Kidney (tissue), 14 donors: ENCODE measurements around the gene GNL2. TPM values are rescaled to one million over a fixed set of nuclear protein-coding genes. Genes with fewer than 3 reads are reported as not detected.

Source experiments
- DNase-seq, 5 donors: peaks; one replicate each; pipeline ENCODE4 v3.0.0-alpha.2; 2013 to 2020
- FAIRE-seq: peaks from 2 replicates; lab custom pipeline; 2012; peaks lifted over from hg19 to GRCh38; lab: Jason Lieb, UNC
- H3K27ac ChIP-seq, 2 donors: one replicate each; pipeline ENCODE4 v1.7.0; 2013; ENCODE audit warnings: low read depth in 2 of 2, low read length in 2 of 2, inconsistent platforms in 1 of 2
- H3K27me3 ChIP-seq: one replicate; pipeline ENCODE4 v1.7.1; 2013; ENCODE audit warnings: low read length, inconsistent platforms; ENCODE audit not compliant: control insufficient read depth, insufficient read depth
- H3K36me3 ChIP-seq, 3 donors: one replicate each; pipeline versions ENCODE4 v1.7.0 to v1.7.1; 2013; ENCODE audit warnings: low read length in 3 of 3, control low read depth in 1 of 3, inconsistent platforms in 1 of 3; ENCODE audit not compliant: insufficient read depth in 3 of 3, control insufficient read depth in 2 of 3
- H3K4me1 ChIP-seq, 3 donors: one replicate each; pipeline versions ENCODE4 v1.7.0 to v1.7.1; 2013; ENCODE audit warnings: low read length in 3 of 3, inconsistent platforms in 1 of 3, low read depth in 1 of 3; ENCODE audit not compliant: control insufficient read depth in 2 of 3, insufficient read depth in 2 of 3
- H3K4me3 ChIP-seq, 3 donors: one replicate each; pipeline versions ENCODE4 v1.7.0 to v1.8.1; 2013; ENCODE audit warnings: low read length in 3 of 3, control low read depth in 1 of 3, inconsistent platforms in 1 of 3
- H3K9ac ChIP-seq, 3 donors: one replicate each; pipeline versions ENCODE4 v1.7.0 to v1.7.1; 2013; ENCODE audit warnings: low read length in 3 of 3, control low read depth in 1 of 3, inconsistent platforms in 1 of 3
- H3K9me3 ChIP-seq, 3 donors: one replicate each; pipeline versions ENCODE4 v1.7.0 to v1.7.1; 2013; ENCODE audit warnings: low read length in 3 of 3, control low read depth in 1 of 3, inconsistent platforms in 1 of 3; ENCODE audit not compliant: control insufficient read depth in 2 of 3, insufficient read depth in 1 of 3
- intact Hi-C: fragments of 100-400 bp; cut with DNase I; formaldehyde crosslinking; loops from one replicate; pipeline ENCODE4 v1.11.1; 2022
- polyA plus RNA-seq: library from polyadenylated mRNA; stranded (reverse); fragments of 350-450 nt; fragmentation: Illumina TruSeq; extraction: RNeasy Lipid Tissue Mini Kit (QIAGEN cat#74804); gene quantifications from one replicate; pipeline ENCODE4 v1.2.3, GENCODE V29; 2014; ENCODE audit warnings: low read depth, low replicate concordance; ENCODE audit not compliant: insufficient read depth
- total RNA-seq: library from RNA; stranded (reverse); fragmentation: NEBNext Ultra II Directional; extraction: Animal tissue kit (Norgen Biotek cat#: 25700); gene quantifications from one replicate; pipeline ENCODE4 v1.2.1, GENCODE V29; 2021
- TF ChIP-seq, protein P1 (sequence below): IDR thresholded peaks from 3 replicates; pipeline ENCODE4 v1.5.1; 2012; ENCODE audit warnings: mild to moderate bottlenecking, moderate library complexity, borderline replicate concordance; ENCODE audit not compliant: insufficient read depth; ENCODE audit errors: extremely low read depth
- donor health status: control.
- donor health status: control.
- donor health status: control.
- donor health status: control.
- donor health status: control.
- donor health status: DM: yes; HTN: yes; CAD: no.
- donor health status: Normal renal cell carcinoma (clear cell type).

GNL2 gene
- total and polyA plus RNA-seq, 2 donors from 2014 or later, result 35.9 to 36.7 TPM

GRCh38 chr1:37634992-37635902 lies 39.5 kb upstream of the GNL2 start:
- no peaks in the 10 kb centered on the region for H3K9me3 ChIP-seq
- H3K27ac ChIP-seq, result no peak overlapping the region
- FAIRE-seq (no peak), DNase-seq (no peak)
- TF ChIP-seq, protein P1, sequence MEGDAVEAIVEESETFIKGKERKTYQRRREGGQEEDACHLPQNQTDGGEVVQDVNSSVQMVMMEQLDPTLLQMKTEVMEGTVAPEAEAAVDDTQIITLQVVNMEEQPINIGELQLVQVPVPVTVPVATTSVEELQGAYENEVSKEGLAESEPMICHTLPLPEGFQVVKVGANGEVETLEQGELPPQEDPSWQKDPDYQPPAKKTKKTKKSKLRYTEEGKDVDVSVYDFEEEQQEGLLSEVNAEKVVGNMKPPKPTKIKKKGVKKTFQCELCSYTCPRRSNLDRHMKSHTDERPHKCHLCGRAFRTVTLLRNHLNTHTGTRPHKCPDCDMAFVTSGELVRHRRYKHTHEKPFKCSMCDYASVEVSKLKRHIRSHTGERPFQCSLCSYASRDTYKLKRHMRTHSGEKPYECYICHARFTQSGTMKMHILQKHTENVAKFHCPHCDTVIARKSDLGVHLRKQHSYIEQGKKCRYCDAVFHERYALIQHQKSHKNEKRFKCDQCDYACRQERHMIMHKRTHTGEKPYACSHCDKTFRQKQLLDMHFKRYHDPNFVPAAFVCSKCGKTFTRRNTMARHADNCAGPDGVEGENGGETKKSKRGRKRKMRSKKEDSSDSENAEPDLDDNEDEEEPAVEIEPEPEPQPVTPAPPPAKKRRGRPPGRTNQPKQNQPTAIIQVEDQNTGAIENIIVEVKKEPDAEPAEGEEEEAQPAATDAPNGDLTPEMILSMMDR, result no peak
- H3K9ac ChIP-seq, result no peak overlapping the region
- H3K27me3 ChIP-seq, result peaks cover 28% of the 10 kb centered on the region
- intact Hi-C loops, result no loop called here
- H3K4me3 ChIP-seq, result no peak overlapping the region
- H3K36me3 ChIP-seq, result no peaks in the 10 kb centered on the region
- no peaks in the 10 kb centered on the region for H3K4me1 ChIP-seq

GRCh38 chr1:37634244-37634991 lies 38.7 kb upstream of the GNL2 start, which contains the start of gene RSPO1:
TSS of gene RSPO1 (minus strand) at chr1:37634892. CDS start at chr1:37629661, 5,231 bp downstream.
- Histone ChIP-seq H3K27ac (no peak within 1 kb of the TSS), H3K9me3 (no peaks in the 10 kb centered on the region), H3K9ac (no peak within 1 kb of the TSS), H3K36me3 (no peaks in the 10 kb centered on the region), H3K27me3 (peaks cover 28% of the 10 kb centered on the region), H3K4me3 (no peak within 1 kb of the TSS), H3K4me1 (no peaks in the 10 kb centered on the region)
- FAIRE-seq (no peak), DNase-seq (peak; percentile 78 to 83 (median 81))
- intact Hi-C loops, result no loop called here
- TF ChIP-seq, protein P1, result no peak

DNA sequence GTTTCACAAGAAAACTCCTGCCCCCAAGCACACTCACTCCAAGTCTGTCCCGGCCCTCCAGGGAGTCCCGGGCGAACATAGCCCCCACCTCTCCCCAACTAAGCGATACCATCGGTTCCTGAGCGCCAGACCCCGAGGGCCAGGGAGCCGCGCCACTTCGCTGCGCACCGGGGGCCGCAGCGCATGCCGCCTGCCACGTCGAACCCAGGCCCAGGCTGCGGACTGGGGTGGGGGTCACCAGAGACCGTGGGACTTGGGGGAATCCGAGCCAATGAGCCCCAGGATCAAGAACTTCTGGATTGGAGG lies 38.2 kb upstream of the GNL2 start:
- no peak for FAIRE-seq
- peaks cover 28% of the 10 kb centered on the region for H3K27me3 ChIP-seq
- no peaks in the 10 kb centered on the region for H3K4me1 ChIP-seq
- H3K4me3 ChIP-seq, result no peak overlapping the region
- H3K9ac ChIP-seq, result no peak overlapping the region
- H3K9me3 ChIP-seq, result no peaks in the 10 kb centered on the region
- H3K27ac ChIP-seq, result no peak overlapping the region
- H3K36me3 ChIP-seq, result no peaks in the 10 kb centered on the region
- TF ChIP-seq, protein P1, result no peak
- DNase-seq, result peak in 4 of 5 donors; percentile 38 to 54 (median 50)
- intact Hi-C loops, result no loop called here
